ENCODE measurements around the gene BCL7A. TPM values are rescaled to one million over a fixed set of nuclear protein-coding genes. Genes with fewer than 3 reads are reported as not detected.

BCL7A gene
- total RNA-seq, 1 experiment from 2014 or later, result 18.2 TPM

- no peak for TF ChIP-seq CTCF (conservative IDR thresholded peaks at IDR 0.05)
- peaks cover 2% of the 10 kb centered on the region; the same call in 1 of the 2 replicates for H3K79me2 ChIP-seq (ENCODE audit: insufficient read depth, low read length)
- no peak overlapping the region for H2BK120ac ChIP-seq (ENCODE audit: low read depth, low read length, poor library complexity, severe bottlenecking)
- Mint-ChIP-seq H3K27ac (peak overlapping the region in 2 of 3 experiments; percentile 37 to 40; a peak in 2 of 7 replicates), H3K27me3 (ENCODE audit: low read depth) (no peaks in the 10 kb centered on the region), H3K4me1 (peaks cover 16 to 20% of the 10 kb centered on the region in 2 experiments), H3K9me3 (peaks cover 0 to 3% of the 10 kb centered on the region in 2 experiments; a peak in 1 of 5 replicates), H3K36me3 (ENCODE audit: insufficient read depth in 1 of 3, low read depth in 3 of 3) (peaks cover 3 to 5% (median 5%) of the 10 kb centered on the region in 3 experiments; a peak in 2 of 7 replicates), H3K4me3 (no peak overlapping the region; a peak in 1 of 5 replicates)
- no peak overlapping the region for H2BK12ac ChIP-seq (ENCODE audit: insufficient read length, low read depth, low read length)
- no peak for DNase-seq
- no peak overlapping the region for H3K14ac ChIP-seq (ENCODE audit: insufficient read depth, low read length)
- H4K91ac ChIP-seq (ENCODE audit: insufficient read length, low read depth, low read length), result no peak overlapping the region
- H4K8ac ChIP-seq (replicated peaks; ENCODE audit: insufficient read length, low read depth, low read length), result no peak overlapping the region
- no peak overlapping the region for H2BK20ac ChIP-seq (ENCODE audit: low read depth, low read length, poor library complexity, severe bottlenecking)
- no peak overlapping the region for H3K56ac ChIP-seq (ENCODE audit: insufficient read length, low read depth, low read length)
- H2BK15ac ChIP-seq (ENCODE audit: low read depth, low read length), result no peak overlapping the region
- H2AFZ ChIP-seq (ENCODE audit: low read length), result no peak overlapping the region
- H3K9me3 ChIP-seq (ENCODE audit: control insufficient read depth, low read depth, low read length), result no peaks in the 10 kb centered on the region
- H3K23me2 ChIP-seq (ENCODE audit: insufficient read length, low read depth, low read length, poor library complexity, severe bottlenecking), result peaks cover 3% of the 10 kb centered on the region
- H2AK5ac ChIP-seq (ENCODE audit: insufficient read length, low read length), result no peak overlapping the region
- H3K27ac ChIP-seq (ENCODE audit: insufficient read length, low read depth, low read length), result no peak overlapping the region
- no peak overlapping the region for H3K18ac ChIP-seq (ENCODE audit: insufficient read length, low read depth, low read length)
- no peak overlapping the region for H3K9ac ChIP-seq (ENCODE audit: extremely low read depth, insufficient read length, low read length)
- H3K79me1 ChIP-seq (ENCODE audit: insufficient read depth, low read depth, low read length, poor library complexity, severe bottlenecking), result no peaks in the 10 kb centered on the region
- no peak overlapping the region for H3K4ac ChIP-seq (ENCODE audit: low read depth, low read length)
- peaks cover 2% of the 10 kb centered on the region for H4K20me1 ChIP-seq (ENCODE audit: control insufficient read depth, insufficient read depth, insufficient read length)
- no peaks in the 10 kb centered on the region for H3K27me3 ChIP-seq (ENCODE audit: insufficient read depth, low read length)
- no peak overlapping the region for H2BK5ac ChIP-seq (ENCODE audit: insufficient read length, low read length)
- no peak overlapping the region for H3K23ac ChIP-seq (ENCODE audit: insufficient read length, low read depth, low read length)
- no CpG with 5 or more reads among the region's 2 CpGs for WGBS (ENCODE audit: extremely low coverage, insufficient read length, low lambda C conversion rate)
- peaks cover 3% of the 10 kb centered on the region; the same call in 1 of the 2 replicates for H3K4me1 ChIP-seq (ENCODE audit: insufficient read depth, low read length)
- no peak overlapping the region for H3K4me2 ChIP-seq (ENCODE audit: insufficient read depth, insufficient read length, low read length)
- no peak overlapping the region for H3T11ph ChIP-seq (ENCODE audit: low read length)
- H4K5ac ChIP-seq (ENCODE audit: insufficient read length, low read depth, low read length), result no peak overlapping the region
Measured at GRCh38 chr12:122097584-122097926, 75.9 kb downstream of the BCL7A start.

Measured in H9 (cell line).